ENCODE measurements around the gene SH3BP5L. TPM values are rescaled to one million over a fixed set of nuclear protein-coding genes. Genes with fewer than 3 reads are reported as not detected.
A peak's percentile ranks its signal among the peaks of the same experiment; 100 is the strongest.

The SH3BP5L gene
- total and polyA plus RNA-seq, 2 of the 13 experiments (the other 11 are each of a cell fraction or from before 2014, with no cell fraction given), result 10.3 to 14.9 TPM

- peak; percentile 40; the same call in 1 of the 2 replicates for TF ChIP-seq TFDP1 (CRISPR knock-in tag; IDR thresholded peaks at IDR 0.05; ENCODE audit: borderline replicate concordance)
- TF ChIP-seq ZBTB38 (CRISPR knock-in tag; IDR thresholded peaks at IDR 0.05), result peak; percentile 94
- no peak for TF ChIP-seq TCF12 (IDR thresholded peaks at IDR 0.05)
- peak; percentile 70; the same call in 1 of the 2 replicates for TF ChIP-seq TCF12 (CRISPR knock-in tag; IDR thresholded peaks at IDR 0.05)
- TF ChIP-seq HNF1B (CRISPR knock-in tag; IDR thresholded peaks at IDR 0.05), result 0 out of 2 replicates have a peak, but pooled peaks have one; percentile 60
- no peak for TF ChIP-seq DPF2 (CRISPR knock-in tag; IDR thresholded peaks at IDR 0.05; ENCODE audit: borderline replicate concordance, low read depth)
- no peak for TF ChIP-seq ZHX2 (IDR thresholded peaks at IDR 0.05; ENCODE audit: low read depth)
- no peak for TF ChIP-seq ZHX2 (CRISPR knock-in tag; IDR thresholded peaks at IDR 0.05; ENCODE audit: borderline replicate concordance)
- TF ChIP-seq ZNF703 (CRISPR knock-in tag; IDR thresholded peaks at IDR 0.05; ENCODE audit: borderline replicate concordance), result 0 out of 2 replicates have a peak, but pooled peaks have one; percentile 3
- peak; percentile 42; the same call in 1 of the 2 replicates for TF ChIP-seq ZFP91 (CRISPR knock-in tag; IDR thresholded peaks at IDR 0.05; ENCODE audit: borderline replicate concordance)
- TF ChIP-seq, protein P1, sequence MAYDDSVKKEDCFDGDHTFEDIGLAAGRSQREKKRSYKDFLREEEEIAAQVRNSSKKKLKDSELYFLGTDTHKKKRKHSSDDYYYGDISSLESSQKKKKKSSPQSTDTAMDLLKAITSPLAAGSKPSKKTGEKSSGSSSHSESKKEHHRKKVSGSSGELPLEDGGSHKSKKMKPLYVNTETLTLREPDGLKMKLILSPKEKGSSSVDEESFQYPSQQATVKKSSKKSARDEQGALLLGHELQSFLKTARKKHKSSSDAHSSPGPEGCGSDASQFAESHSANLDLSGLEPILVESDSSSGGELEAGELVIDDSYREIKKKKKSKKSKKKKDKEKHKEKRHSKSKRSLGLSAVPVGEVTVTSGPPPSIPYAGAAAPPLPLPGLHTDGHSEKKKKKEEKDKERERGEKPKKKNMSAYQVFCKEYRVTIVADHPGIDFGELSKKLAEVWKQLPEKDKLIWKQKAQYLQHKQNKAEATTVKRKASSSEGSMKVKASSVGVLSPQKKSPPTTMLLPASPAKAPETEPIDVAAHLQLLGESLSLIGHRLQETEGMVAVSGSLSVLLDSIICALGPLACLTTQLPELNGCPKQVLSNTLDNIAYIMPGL (CRISPR knock-in tag; IDR thresholded peaks at IDR 0.05; ENCODE audit: borderline replicate concordance in 1 of 2, low read depth in 1 of 2), result peak; percentile 17 to 95; a peak in 2 of 4 replicates
- TF ChIP-seq JDP2 (CRISPR knock-in tag; IDR thresholded peaks at IDR 0.05; ENCODE audit: borderline replicate concordance), result no peak
- TF ChIP-seq MAZ (IDR thresholded peaks at IDR 0.05; ENCODE audit: borderline replicate concordance, low read depth, low read length), result no peak
- no peak for TF ChIP-seq MAZ (CRISPR knock-in tag; IDR thresholded peaks at IDR 0.05; ENCODE audit: low read depth)
- peak; percentile 26 for TF ChIP-seq SAP130 (CRISPR knock-in tag; IDR thresholded peaks at IDR 0.05; ENCODE audit: low read depth)
Measured at GRCh38 chr1:248858096-248858890, 32.6 kb upstream of the SH3BP5L start (continued).
